ENCODE measurements around the gene CTU2. TPM values are rescaled to one million over a fixed set of nuclear protein-coding genes. Genes with fewer than 3 reads are reported as not detected.

The CTU2 gene
- polyA plus RNA-seq, 6 donors from 2014 or later = 9.8 to 16.8 (median 13.1) TPM

- peaks cover 19 to 42% (median 40%) of the 10 kb centered on the region in 3 donors for H3K4me1 Mint-ChIP-seq
Observed at GRCh38 chr16:88695753-88696152, 10.6 kb upstream of the CTU2 start.

GRCh38 chr16:88696441-88696840 lies 9.9 kb upstream of the CTU2 start:
- Mint-ChIP-seq H3K9me3 (no peaks in the 10 kb centered on the region), H3K27ac (no peak overlapping the region), H3K36me3 (no peaks in the 10 kb centered on the region), H3K4me1 (peaks cover 21 to 42% (median 37%) of the 10 kb centered on the region in 3 donors), H3K4me3 (peak overlapping the region in 1 of 8 donors; percentile 50), H3K27me3 (no peaks in the 10 kb centered on the region)
- DNase-seq = no peak
- no peak for ATAC-seq (ENCODE audit: low read depth in 2 of 2)

More at GRCh38 chr16:88695753-88696152, 10.6 kb upstream of the CTU2 start:
- DNase-seq (no peak), ATAC-seq (ENCODE audit: low read depth in 2 of 2) (no peak)
- Mint-ChIP-seq H3K27ac (no peak overlapping the region), H3K27me3 (no peaks in the 10 kb centered on the region), H3K4me3 (no peak overlapping the region), H3K36me3 (no peaks in the 10 kb centered on the region), H3K9me3 (no peaks in the 10 kb centered on the region)

- ATAC-seq (ENCODE audit: low read depth in 2 of 2) (no peak), DNase-seq (no peak)
- peaks cover 20 to 42% (median 36%) of the 10 kb centered on the region in 3 donors for H3K4me1 Mint-ChIP-seq
- no peaks in the 10 kb centered on the region for H3K9me3 Mint-ChIP-seq
- peak overlapping the region in 1 of 6 donors; percentile 33 for H3K27ac Mint-ChIP-seq
- H3K36me3 Mint-ChIP-seq = no peaks in the 10 kb centered on the region
- peak overlapping the region in 1 of 8 donors; percentile 32 for H3K4me3 Mint-ChIP-seq
- no peaks in the 10 kb centered on the region for H3K27me3 Mint-ChIP-seq
Observed at GRCh38 chr16:88697116-88697830, 9.0 kb upstream of the CTU2 start.

- no peaks in the 10 kb centered on the region for H3K36me3 Mint-ChIP-seq
- H3K27ac Mint-ChIP-seq = peak overlapping the region in 1 of 6 donors; percentile 74
- ATAC-seq (ENCODE audit: low read depth in 2 of 2) (no peak), DNase-seq (no peak)
- no peaks in the 10 kb centered on the region for H3K27me3 Mint-ChIP-seq
- peak overlapping the region in 2 of 8 donors; percentile 32 to 51 for H3K4me3 Mint-ChIP-seq
- H3K9me3 Mint-ChIP-seq = no peaks in the 10 kb centered on the region
- peaks cover 27 to 42% (median 36%) of the 10 kb centered on the region in 3 donors for H3K4me1 Mint-ChIP-seq
Observed at GRCh38 chr16:88697831-88698615, 8.3 kb upstream of the CTU2 start.

- Mint-ChIP-seq H3K36me3 (no peaks in the 10 kb centered on the region), H3K27me3 (no peaks in the 10 kb centered on the region), H3K4me3 (peak overlapping the region in 1 of 8 donors; percentile 51), H3K4me1 (peaks cover 32 to 47% (median 40%) of the 10 kb centered on the region in 3 donors), H3K27ac (no peak overlapping the region), H3K9me3 (no peaks in the 10 kb centered on the region)
- DNase-seq = no peak
- ATAC-seq (ENCODE audit: low read depth in 2 of 2) = no peak
Observed at GRCh38 chr16:88698646-88699045, 7.7 kb upstream of the CTU2 start.

- no peaks in the 10 kb centered on the region for H3K9me3 Mint-ChIP-seq
- no peak for DNase-seq
- H3K27me3 Mint-ChIP-seq = no peaks in the 10 kb centered on the region
- no peaks in the 10 kb centered on the region for H3K36me3 Mint-ChIP-seq
- peaks cover 37 to 52% (median 45%) of the 10 kb centered on the region in 3 donors for H3K4me1 Mint-ChIP-seq
- peak overlapping the region in 2 of 8 donors; percentile 41 to 85 for H3K4me3 Mint-ChIP-seq
- H3K27ac Mint-ChIP-seq = peak overlapping the region in 2 of 6 donors; percentile 92 to 96
- ATAC-seq (ENCODE audit: low read depth in 2 of 2) = no peak
Observed at GRCh38 chr16:88699180-88699579, 7.1 kb upstream of the CTU2 start.

GRCh38 chr16:88700322-88700635 lies 6.0 kb upstream of the CTU2 start:
- DNase-seq = no peak
- no peak for ATAC-seq (ENCODE audit: low read depth in 2 of 2)
- Mint-ChIP-seq H3K4me3 (peak overlapping the region; percentile 60 to 98 (median 84)), H3K27me3 (no peaks in the 10 kb centered on the region), H3K4me1 (peaks cover 39 to 63% (median 56%) of the 10 kb centered on the region in 3 donors), H3K9me3 (no peaks in the 10 kb centered on the region), H3K27ac (peak overlapping the region in 4 of 6 donors; percentile 38 to 96 (median 94)), H3K36me3 (no peaks in the 10 kb centered on the region)

GRCh38 chr16:88700636-88701482 lies 5.4 kb upstream of the CTU2 start:
- Mint-ChIP-seq H3K27ac (peak overlapping the region; percentile 79 to 96 (median 88)), H3K36me3 (no peaks in the 10 kb centered on the region), H3K4me3 (peak overlapping the region; percentile 77 to 98 (median 88)), H3K27me3 (no peaks in the 10 kb centered on the region), H3K4me1 (peaks cover 43 to 66% (median 58%) of the 10 kb centered on the region in 3 donors), H3K9me3 (no peaks in the 10 kb centered on the region)
- ATAC-seq (ENCODE audit: low read depth in 2 of 2) = peak; percentile 81 to 87
- peak; percentile 92 for DNase-seq

GRCh38 chr16:88701581-88702370 lies 4.5 kb upstream of the CTU2 start:
- no peaks in the 10 kb centered on the region for H3K36me3 Mint-ChIP-seq
- H3K27ac Mint-ChIP-seq = peak overlapping the region; percentile 57 to 96 (median 93)
- DNase-seq (no peak), ATAC-seq (ENCODE audit: low read depth in 2 of 2) (no peak)
- no peaks in the 10 kb centered on the region for H3K27me3 Mint-ChIP-seq
- peaks cover 43 to 67% (median 60%) of the 10 kb centered on the region in 3 donors for H3K4me1 Mint-ChIP-seq
- H3K4me3 Mint-ChIP-seq = peak overlapping the region; percentile 77 to 98 (median 92)
- H3K9me3 Mint-ChIP-seq = no peaks in the 10 kb centered on the region

- no peaks in the 10 kb centered on the region for H3K27me3 Mint-ChIP-seq
- peak overlapping the region; percentile 92 to 96 (median 94) for H3K27ac Mint-ChIP-seq
- H3K4me3 Mint-ChIP-seq = peak overlapping the region; percentile 77 to 98 (median 88)
- no peaks in the 10 kb centered on the region for H3K36me3 Mint-ChIP-seq
- no peak for ATAC-seq (ENCODE audit: low read depth in 2 of 2)
- no peak for DNase-seq
- no peaks in the 10 kb centered on the region for H3K9me3 Mint-ChIP-seq
- peaks cover 49 to 74% (median 68%) of the 10 kb centered on the region in 3 donors for H3K4me1 Mint-ChIP-seq
Observed at GRCh38 chr16:88702371-88703210, 3.7 kb upstream of the CTU2 start.

GRCh38 chr16:88703486-88704309 lies 2.6 kb upstream of the CTU2 start:
- Mint-ChIP-seq H3K4me1 (peaks cover 49 to 73% (median 69%) of the 10 kb centered on the region in 3 donors), H3K27ac (peak overlapping the region; percentile 90 to 96 (median 92)), H3K9me3 (no peaks in the 10 kb centered on the region), H3K4me3 (peak overlapping the region; percentile 77 to 98 (median 88)), H3K27me3 (no peaks in the 10 kb centered on the region), H3K36me3 (no peaks in the 10 kb centered on the region)
- ATAC-seq (ENCODE audit: low read depth in 2 of 2) = peak in 1 of 2 donors; percentile 8
- peak; percentile 62 for DNase-seq

Measured in naive B cell (primary cell).